Measurements from ENCODE around the gene DAB1. TPM values are rescaled to one million over a fixed set of nuclear protein-coding genes. Genes with fewer than 3 reads are reported as not detected.

The DAB1 gene
- total and polyA plus RNA-seq, 10 of the 15 experiments (the other 5 are each of a cell fraction or from before 2014, with no cell fraction given), result 0.02 to 0.10 (median 0.03) TPM; not detected in 5

DNA sequence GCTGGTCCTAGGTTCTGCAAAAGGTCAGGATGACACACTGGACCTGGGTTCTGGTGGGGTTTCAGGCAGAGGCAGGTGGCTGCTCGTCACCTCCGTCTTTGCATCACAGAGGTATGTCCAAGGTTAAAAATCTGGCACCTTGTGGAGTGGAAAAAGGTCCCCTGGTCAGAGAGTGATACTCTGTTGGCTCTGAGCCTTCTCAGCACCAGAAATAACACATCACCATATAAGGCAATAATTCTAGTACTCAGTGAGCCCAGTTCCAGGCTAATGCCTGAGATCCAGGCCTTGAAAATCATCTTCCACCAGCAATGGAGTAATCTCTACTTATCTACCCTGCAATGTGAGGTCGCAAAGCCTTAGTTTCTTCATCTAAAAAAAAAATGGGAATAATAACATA, 330.7 kb downstream of the DAB1 start:
- no peak for FAIRE-seq

More for the DNA sequence above, 330.7 kb downstream of the DAB1 start:
- Histone ChIP-seq H3K27me3 (replicated peaks in 1 of 2; ENCODE audit: control insufficient read depth in 2 of 2, insufficient read depth in 2 of 2, low read length in 1 of 2) (no peaks in the 10 kb centered on the region), H2AFZ (ENCODE audit: control insufficient read depth, low read depth, low read length) (no peak overlapping the region), H3K9me3 (replicated peaks; ENCODE audit: control insufficient read depth, insufficient read depth, low read length) (no peaks in the 10 kb centered on the region), H4K20me1 (ENCODE audit: control insufficient read depth, insufficient read depth) (no peaks in the 10 kb centered on the region), H3K4me1 (ENCODE audit: control insufficient read depth, insufficient read depth, low read length) (no peaks in the 10 kb centered on the region), H3K27ac (ENCODE audit: control insufficient read depth, insufficient read depth) (no peak overlapping the region), H3K4me3 (no peak overlapping the region), H3K4me2 (ENCODE audit: control insufficient read depth, insufficient read depth) (no peak overlapping the region), H3K9ac (ENCODE audit: control insufficient read depth, insufficient read depth, low read length) (no peak overlapping the region), H3K36me3 (ENCODE audit: control insufficient read depth in 2 of 2, insufficient read depth in 2 of 2, low read length in 1 of 2) (no peaks in the 10 kb centered on the region), H3K79me2 (ENCODE audit: control insufficient read depth, insufficient read depth, low read length) (no peaks in the 10 kb centered on the region)
- ChIA-PET POLR2A (no interaction called here), SMC1A (ENCODE audit: uncharacterized antibody, unreplicated experiment) (interaction anchor here (0.8 kb wide), 1 partner anchor 55 kb away, joined by 3 read pairs; no protein-coding TSS in a partner anchor), RAD21 (ENCODE audit: unreplicated experiment) (no interaction called here), CTCF (no interaction called here)
- intact Hi-C loops (cut with micrococcal nuclease; ENCODE audit: unreplicated experiment) (no loop called here), in situ Hi-C loops (cut with MboI) (no loop called here)
- no peak for ATAC-seq
- DNase-seq (ENCODE audit: low read depth, low spot score), result no peak
- 17% methylated on average over 3 of the region's 3 CpGs for WGBS (ENCODE audit: insufficient coverage, insufficient replicate concordance, low lambda C conversion rate, missing lambda C conversion rate)
- no TSS peak for BruUV-seq (replicated peaks)
- TF ChIP-seq NR2C2 (IDR thresholded peaks at IDR 0.05; ENCODE audit: borderline replicate concordance, control insufficient read depth, insufficient read length, low read depth) (no peak), PML (IDR thresholded peaks at IDR 0.05; ENCODE audit: low read length) (no peak), POLR2AphosphoS2 (IDR thresholded peaks at IDR 0.05; ENCODE audit: low read depth, low read length) (no peak), KAT2A (conservative IDR thresholded peaks at IDR 0.05; ENCODE audit: control insufficient read depth, low read depth, low read length) (no peak), FOXK2 (IDR thresholded peaks at IDR 0.05) (no peak), KDM1A (IDR thresholded peaks at IDR 0.05; ENCODE audit: borderline replicate concordance) (no peak), ZBTB11 (CRISPR knock-in tag; IDR thresholded peaks at IDR 0.05) (no peak), WRNIP1 (IDR thresholded peaks at IDR 0.05; ENCODE audit: borderline replicate concordance, low read depth, low read length) (no peak), SIN3A (IDR thresholded peaks at IDR 0.05; ENCODE audit: low read depth, low read length) (no peak), ZNF24 (IDR thresholded peaks at IDR 0.05) (no peak)
- TF ChIP-seq, protein P1, sequence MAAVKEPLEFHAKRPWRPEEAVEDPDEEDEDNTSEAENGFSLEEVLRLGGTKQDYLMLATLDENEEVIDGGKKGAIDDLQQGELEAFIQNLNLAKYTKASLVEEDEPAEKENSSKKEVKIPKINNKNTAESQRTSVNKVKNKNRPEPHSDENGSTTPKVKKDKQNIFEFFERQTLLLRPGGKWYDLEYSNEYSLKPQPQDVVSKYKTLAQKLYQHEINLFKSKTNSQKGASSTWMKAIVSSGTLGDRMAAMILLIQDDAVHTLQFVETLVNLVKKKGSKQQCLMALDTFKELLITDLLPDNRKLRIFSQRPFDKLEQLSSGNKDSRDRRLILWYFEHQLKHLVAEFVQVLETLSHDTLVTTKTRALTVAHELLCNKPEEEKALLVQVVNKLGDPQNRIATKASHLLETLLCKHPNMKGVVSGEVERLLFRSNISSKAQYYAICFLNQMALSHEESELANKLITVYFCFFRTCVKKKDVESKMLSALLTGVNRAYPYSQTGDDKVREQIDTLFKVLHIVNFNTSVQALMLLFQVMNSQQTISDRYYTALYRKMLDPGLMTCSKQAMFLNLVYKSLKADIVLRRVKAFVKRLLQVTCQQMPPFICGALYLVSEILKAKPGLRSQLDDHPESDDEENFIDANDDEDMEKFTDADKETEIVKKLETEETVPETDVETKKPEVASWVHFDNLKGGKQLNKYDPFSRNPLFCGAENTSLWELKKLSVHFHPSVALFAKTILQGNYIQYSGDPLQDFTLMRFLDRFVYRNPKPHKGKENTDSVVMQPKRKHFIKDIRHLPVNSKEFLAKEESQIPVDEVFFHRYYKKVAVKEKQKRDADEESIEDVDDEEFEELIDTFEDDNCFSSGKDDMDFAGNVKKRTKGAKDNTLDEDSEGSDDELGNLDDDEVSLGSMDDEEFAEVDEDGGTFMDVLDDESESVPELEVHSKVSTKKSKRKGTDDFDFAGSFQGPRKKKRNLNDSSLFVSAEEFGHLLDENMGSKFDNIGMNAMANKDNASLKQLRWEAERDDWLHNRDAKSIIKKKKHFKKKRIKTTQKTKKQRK (IDR thresholded peaks at IDR 0.05; ENCODE audit: low read depth, low read length), result no peak
- TF ChIP-seq, protein P2, sequence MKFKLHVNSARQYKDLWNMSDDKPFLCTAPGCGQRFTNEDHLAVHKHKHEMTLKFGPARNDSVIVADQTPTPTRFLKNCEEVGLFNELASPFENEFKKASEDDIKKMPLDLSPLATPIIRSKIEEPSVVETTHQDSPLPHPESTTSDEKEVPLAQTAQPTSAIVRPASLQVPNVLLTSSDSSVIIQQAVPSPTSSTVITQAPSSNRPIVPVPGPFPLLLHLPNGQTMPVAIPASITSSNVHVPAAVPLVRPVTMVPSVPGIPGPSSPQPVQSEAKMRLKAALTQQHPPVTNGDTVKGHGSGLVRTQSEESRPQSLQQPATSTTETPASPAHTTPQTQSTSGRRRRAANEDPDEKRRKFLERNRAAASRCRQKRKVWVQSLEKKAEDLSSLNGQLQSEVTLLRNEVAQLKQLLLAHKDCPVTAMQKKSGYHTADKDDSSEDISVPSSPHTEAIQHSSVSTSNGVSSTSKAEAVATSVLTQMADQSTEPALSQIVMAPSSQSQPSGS (IDR thresholded peaks at IDR 0.05; ENCODE audit: low read length), result no peak
